Smooth muscle cell of the brain vasculature (primary cell): Measurements from ENCODE around the gene UCP3.

Experiments used
- DNase-seq: peaks from one replicate; pipeline ENCODE4 v3.0.0-alpha.2; 2012; ENCODE audit warnings: low read depth, low spot score

Gene UCP3

DNA sequence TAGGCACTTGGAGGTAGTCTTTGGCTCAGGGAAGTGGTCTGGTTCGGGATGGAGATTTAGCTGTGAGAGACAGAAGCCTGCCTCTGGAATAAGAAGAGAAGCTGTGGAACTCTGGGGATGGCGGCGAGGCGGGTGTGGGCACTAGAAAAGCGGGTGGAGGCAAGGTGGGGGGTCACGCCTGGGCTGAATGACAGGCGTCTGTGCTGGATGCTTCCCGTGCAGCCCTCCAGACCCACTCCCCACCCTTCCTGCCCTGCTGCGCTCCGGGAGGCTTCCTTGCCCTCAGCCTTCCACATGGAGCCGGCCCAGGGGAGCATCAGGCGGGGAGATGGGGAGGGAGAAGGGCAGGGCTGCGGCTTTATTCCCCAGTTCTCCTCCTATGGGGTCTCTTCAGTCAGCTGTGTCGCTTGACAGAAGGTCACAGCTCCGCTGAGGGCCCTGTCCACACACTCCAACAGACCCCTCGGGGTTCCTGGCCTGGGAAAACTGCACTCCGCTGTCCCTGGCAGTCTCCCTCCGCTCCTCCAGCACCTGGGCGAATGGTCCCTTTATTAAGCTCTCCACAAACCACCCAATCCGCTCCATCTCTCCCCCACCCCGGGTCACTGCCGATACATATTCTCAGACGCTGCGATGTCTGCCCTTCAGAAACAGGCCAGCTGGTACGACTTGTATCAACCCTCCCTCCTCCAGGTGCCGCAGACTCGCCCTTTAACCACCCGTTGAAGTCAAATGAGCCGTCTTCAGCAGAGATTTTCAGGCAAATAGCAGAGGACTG lies 51.8 kb downstream of the UCP3 start:
- no peak for DNase-seq

DNA sequence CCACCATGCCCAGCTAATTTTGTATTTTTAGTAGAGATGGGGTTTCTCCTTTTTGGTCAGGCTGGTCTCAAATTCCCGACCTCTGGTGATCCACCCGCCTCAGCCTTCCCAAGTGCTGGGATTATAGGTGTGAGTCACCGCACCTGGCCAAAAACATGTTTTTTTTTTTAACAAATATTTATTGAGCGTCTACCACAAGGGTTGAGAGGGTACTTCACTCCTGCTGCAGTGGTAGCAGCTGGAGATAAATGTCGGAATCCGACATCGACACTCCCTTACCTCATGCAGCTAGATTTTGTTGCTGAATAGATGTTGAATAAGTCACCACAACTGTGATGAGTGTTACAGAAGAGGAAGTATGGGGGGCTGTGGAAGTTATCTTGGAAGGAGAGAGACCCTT lies 57.1 kb downstream of the UCP3 start:
- no peak for DNase-seq

DNA sequence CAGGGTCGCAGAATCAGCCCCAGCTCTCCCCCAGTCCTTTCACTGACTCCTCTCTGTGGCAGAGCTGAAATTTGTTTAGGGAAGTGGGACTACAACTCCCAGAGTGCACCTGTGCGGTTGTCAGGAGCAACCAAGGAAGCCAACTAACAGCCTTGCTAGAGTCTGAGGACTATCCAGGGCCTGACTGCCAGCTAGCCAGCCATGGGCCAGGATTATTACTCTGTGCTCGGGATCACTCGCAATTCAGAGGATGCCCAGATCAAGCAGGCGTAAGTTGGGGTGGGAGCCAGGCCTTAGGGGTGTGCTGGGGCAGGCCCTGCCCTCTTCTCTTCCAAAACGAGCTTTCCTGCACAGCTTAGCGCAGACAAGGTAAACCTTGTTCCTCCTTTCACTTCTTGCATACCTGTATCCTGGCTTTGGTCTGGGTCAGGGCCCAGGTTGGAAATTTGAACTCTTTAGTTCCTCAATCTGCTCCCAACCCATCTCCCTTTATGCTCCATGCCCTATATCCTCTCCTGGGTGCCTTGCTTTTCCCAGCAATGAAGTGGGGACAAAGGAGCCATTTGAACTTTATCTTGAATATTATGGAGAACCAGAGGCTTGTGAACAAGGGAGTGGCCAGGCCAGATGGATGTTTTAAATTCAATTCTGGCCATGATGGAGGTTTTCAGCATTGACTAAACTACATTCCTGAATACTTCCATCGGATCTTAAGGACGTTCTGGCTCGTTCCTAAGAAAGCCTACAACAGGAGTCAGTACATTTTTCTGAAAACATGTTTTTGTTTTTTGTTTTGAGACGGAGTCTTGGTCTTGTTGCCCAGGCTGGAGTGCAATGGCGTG lies 57.8 kb downstream of the UCP3 start, which contains the start of gene DNAJB13:
DNAJB13 (plus strand) TSS at position 158 of the 842 bp plus-strand sequence; CDS start at position 202, 44 bp downstream.
- no peak for DNase-seq
